ENCODE results near the gene CELSR1. TPM values are rescaled to one million over a fixed set of nuclear protein-coding genes. Genes with fewer than 3 reads are reported as not detected.

Gene CELSR1
- total and polyA plus RNA-seq, 7 experiments from 2014 or later: 0.36 to 4.7 (median 0.97) TPM

DNA sequence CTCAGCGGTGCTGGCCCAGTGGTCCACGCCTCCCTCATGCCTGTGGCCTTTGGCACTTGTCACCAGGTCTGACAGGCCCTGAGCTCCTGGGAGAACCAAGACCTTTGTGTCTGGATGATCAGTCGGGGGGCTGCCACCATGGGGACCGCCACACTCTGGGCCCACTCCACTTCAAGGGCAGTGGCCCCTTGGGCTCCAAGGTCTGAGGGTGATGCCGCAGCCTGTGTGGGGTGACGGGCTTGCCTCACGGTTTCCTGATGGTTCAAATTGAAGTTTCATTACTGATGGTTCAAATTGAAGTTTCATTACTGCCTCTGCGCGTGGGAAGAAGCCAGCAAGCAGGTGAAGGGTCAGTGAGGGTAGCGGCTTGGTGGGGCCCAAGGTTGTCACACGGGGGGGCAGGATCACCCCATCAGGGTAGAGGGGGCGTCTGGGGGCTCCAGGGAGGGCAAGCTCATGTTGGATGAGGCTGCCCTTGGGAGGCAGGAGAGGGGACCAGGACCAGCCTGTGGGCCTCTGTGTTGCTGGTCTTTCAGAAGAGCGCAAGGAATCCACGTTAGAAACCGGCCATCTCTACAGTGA lies 174.4 kb downstream of the CELSR1 start:
- H3K27me3 Mint-ChIP-seq: no peaks in the 10 kb centered on the region
- ChIA-PET CTCF (no interaction called here), POLR2A (no interaction called here)
- H3K27ac Mint-ChIP-seq: no peak overlapping the region
- H3K27ac ChIP-seq (ENCODE audit: low read depth, low read length): no peak overlapping the region
- H3K4me3 ChIP-seq (ENCODE audit: low read length): no peak overlapping the region
- no peak for ATAC-seq
- no peaks in the 10 kb centered on the region for H3K27me3 ChIP-seq (ENCODE audit: control insufficient read depth in 2 of 2, insufficient read depth in 2 of 2, low read length in 2 of 2)
- peaks cover 0 to 21% (median 2%) of the 10 kb centered on the region in 11 donors for H3K9me3 Mint-ChIP-seq
- H3K36me3 ChIP-seq (ENCODE audit: control insufficient read depth in 2 of 3, insufficient read depth in 3 of 3, low read length in 3 of 3): no peaks in the 10 kb centered on the region
- H3K4me1 Mint-ChIP-seq: peaks cover 0 to 12% (median 0%) of the 10 kb centered on the region in 7 donors
- no peaks in the 10 kb centered on the region for H3K9me3 ChIP-seq (ENCODE audit: control insufficient read depth in 2 of 3, low read length in 3 of 3)
- DNase-seq: no peak
- H3K36me3 Mint-ChIP-seq: peaks cover 0 to 8% (median 7%) of the 10 kb centered on the region in 5 donors
- intact Hi-C loops (cut with micrococcal nuclease): no loop called here
- peaks cover 0 to 4% of the 10 kb centered on the region in 2 donors for H3K4me1 ChIP-seq (ENCODE audit: control insufficient read depth in 2 of 2, insufficient read depth in 2 of 2, low read length in 2 of 2)
- H3K4me3 Mint-ChIP-seq: peak overlapping the region in 1 of 10 donors; percentile 16

DNA sequence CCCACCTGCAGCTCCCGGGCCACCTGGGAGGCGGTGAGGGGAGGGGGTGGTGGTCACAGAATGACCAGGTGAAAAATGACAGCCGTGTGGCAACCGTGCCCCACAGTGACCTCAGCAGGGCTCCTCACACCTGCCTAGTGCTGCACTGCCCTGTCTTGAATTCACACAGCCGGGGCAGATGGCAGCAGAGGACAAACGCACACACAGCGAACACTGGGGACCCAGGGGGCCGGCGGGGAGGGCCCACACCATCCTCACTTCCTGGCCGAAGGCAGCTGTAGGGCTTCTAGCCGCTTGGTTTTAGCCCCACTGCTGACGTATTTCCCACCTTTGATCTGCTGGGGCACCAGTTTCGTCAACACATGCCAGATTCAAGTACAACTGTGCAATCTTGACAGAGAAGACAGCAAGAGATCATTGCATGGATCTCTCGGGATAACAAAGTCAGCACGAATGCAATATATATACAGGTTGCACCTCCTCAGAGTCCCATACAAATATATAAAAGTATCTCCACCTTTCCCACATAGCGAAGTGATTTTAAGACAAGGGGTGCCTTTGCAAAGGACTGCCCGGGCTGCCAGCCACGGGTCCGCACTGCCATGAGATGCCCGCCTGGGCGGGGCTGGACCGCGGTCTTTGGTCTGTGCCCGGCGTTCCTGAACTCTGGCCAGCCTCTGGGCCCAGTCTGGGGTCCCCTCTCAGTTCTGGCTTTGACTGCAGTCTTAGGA lies 175.1 kb downstream of the CELSR1 start:
- no peaks in the 10 kb centered on the region for H3K27me3 ChIP-seq (ENCODE audit: control insufficient read depth in 2 of 2, insufficient read depth in 2 of 2, low read length in 2 of 2)
- H3K36me3 ChIP-seq (ENCODE audit: control insufficient read depth in 2 of 3, insufficient read depth in 3 of 3, low read length in 3 of 3): peaks cover 0 to 3% (median 0%) of the 10 kb centered on the region in 3 experiments
- peak overlapping the region in 2 of 9 donors; percentile 74 to 81 for H3K27ac Mint-ChIP-seq
- H3K27ac ChIP-seq (ENCODE audit: low read depth, low read length): no peak overlapping the region
- H3K9me3 ChIP-seq (ENCODE audit: control insufficient read depth in 2 of 3, low read length in 3 of 3): no peaks in the 10 kb centered on the region
- intact Hi-C loops (cut with micrococcal nuclease): no loop called here
- no peaks in the 10 kb centered on the region for H3K27me3 Mint-ChIP-seq
- H3K4me3 ChIP-seq (ENCODE audit: low read length): no peak overlapping the region
- DNase-seq (no peak), ATAC-seq (no peak)
- POLR2A ChIA-PET: no interaction called here
- H3K4me1 Mint-ChIP-seq: peaks cover 0 to 9% (median 0%) of the 10 kb centered on the region in 7 donors
- H3K4me3 Mint-ChIP-seq: no peak overlapping the region
- no peaks in the 10 kb centered on the region for H3K4me1 ChIP-seq (ENCODE audit: control insufficient read depth in 2 of 2, insufficient read depth in 2 of 2, low read length in 2 of 2)
- peaks cover 0 to 8% (median 7%) of the 10 kb centered on the region in 5 donors for H3K36me3 Mint-ChIP-seq
- CTCF ChIA-PET: no interaction called here
- peaks cover 0 to 21% (median 2%) of the 10 kb centered on the region in 11 donors for H3K9me3 Mint-ChIP-seq

DNA sequence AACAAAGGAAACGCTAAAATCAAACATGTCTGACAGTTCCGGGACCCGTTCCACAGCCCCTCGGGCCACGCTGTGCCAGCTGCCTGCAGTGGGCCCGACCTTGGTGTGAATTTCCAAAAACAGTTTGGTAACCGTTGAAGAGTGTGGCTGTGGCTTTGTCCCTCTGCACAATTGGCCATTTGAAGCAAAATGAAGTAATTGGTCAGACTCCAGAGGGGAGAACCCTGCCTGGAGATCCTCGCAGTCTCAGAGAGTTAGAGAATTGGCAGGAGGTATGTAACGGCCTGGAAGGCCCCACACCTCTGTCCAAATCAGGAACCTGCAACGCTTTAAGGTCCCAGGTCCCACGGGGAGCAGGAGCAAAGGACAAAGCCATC lies 175.6 kb downstream of the CELSR1 start:
- H3K9me3 ChIP-seq (ENCODE audit: control insufficient read depth in 2 of 3, low read length in 3 of 3): no peaks in the 10 kb centered on the region
- no peak for ATAC-seq
- Mint-ChIP-seq H3K27me3 (no peaks in the 10 kb centered on the region), H3K36me3 (peaks cover 0 to 8% (median 7%) of the 10 kb centered on the region in 5 donors), H3K27ac (peak overlapping the region in 3 of 9 donors; percentile 20 to 81 (median 54)), H3K9me3 (peaks cover 0 to 21% (median 2%) of the 10 kb centered on the region in 11 donors), H3K4me1 (peaks cover 0 to 10% (median 0%) of the 10 kb centered on the region in 7 donors), H3K4me3 (no peak overlapping the region)
- H3K27ac ChIP-seq (ENCODE audit: low read depth, low read length): no peak overlapping the region
- H3K27me3 ChIP-seq (ENCODE audit: control insufficient read depth in 2 of 2, insufficient read depth in 2 of 2, low read length in 2 of 2): no peaks in the 10 kb centered on the region
- ChIA-PET CTCF (no interaction called here), POLR2A (no interaction called here)
- intact Hi-C loops (cut with micrococcal nuclease): no loop called here
- DNase-seq: no peak
- H3K36me3 ChIP-seq (ENCODE audit: control insufficient read depth in 2 of 3, insufficient read depth in 3 of 3, low read length in 3 of 3): peaks cover 0 to 9% (median 0%) of the 10 kb centered on the region in 3 experiments
- no peak overlapping the region for H3K4me3 ChIP-seq (ENCODE audit: low read length)
- H3K4me1 ChIP-seq (ENCODE audit: control insufficient read depth in 2 of 2, insufficient read depth in 2 of 2, low read length in 2 of 2): no peaks in the 10 kb centered on the region

DNA sequence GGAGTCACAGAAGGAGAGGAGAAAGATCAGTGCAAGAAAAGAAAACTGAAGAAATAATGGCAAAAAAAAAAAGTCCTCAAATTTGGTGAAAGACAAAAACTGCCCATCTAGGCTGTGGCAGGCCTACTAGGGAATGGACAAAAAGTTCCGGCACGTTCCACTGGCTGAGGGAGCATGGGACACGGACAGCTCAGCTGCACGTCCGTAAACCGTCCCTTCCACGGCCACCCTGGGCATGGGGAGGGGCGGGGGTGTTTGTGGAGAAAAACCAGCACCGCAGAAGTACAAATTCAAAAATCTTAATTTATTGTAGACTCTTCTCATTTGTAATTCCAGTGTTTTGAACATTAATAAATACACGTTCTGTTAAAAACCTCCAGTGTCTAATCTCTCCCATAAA lies 176.5 kb downstream of the CELSR1 start:
- no peaks in the 10 kb centered on the region for H3K9me3 ChIP-seq (ENCODE audit: control insufficient read depth in 2 of 3, low read length in 3 of 3)
- POLR2A ChIA-PET: no interaction called here
- no peak for DNase-seq

GRCh38 chr22:46360097-46360496 lies 177.3 kb downstream of the CELSR1 start:
- ChIA-PET CTCF (no interaction called here), POLR2A (no interaction called here)
- ATAC-seq (no peak), DNase-seq (no peak)
- H3K27me3 ChIP-seq (ENCODE audit: control insufficient read depth in 2 of 2, insufficient read depth in 2 of 2, low read length in 2 of 2): no peaks in the 10 kb centered on the region
- Mint-ChIP-seq H3K9me3 (peaks cover 0 to 21% (median 2%) of the 10 kb centered on the region in 11 donors), H3K4me3 (no peak overlapping the region), H3K27me3 (no peaks in the 10 kb centered on the region), H3K27ac (no peak overlapping the region), H3K36me3 (peaks cover 0 to 11% (median 7%) of the 10 kb centered on the region in 5 donors), H3K4me1 (peaks cover 0 to 12% (median 3%) of the 10 kb centered on the region in 7 donors)
- H3K9me3 ChIP-seq (ENCODE audit: control insufficient read depth in 2 of 3, low read length in 3 of 3): no peaks in the 10 kb centered on the region
- H3K36me3 ChIP-seq (ENCODE audit: control insufficient read depth in 2 of 3, insufficient read depth in 3 of 3, low read length in 3 of 3): peaks cover 0 to 25% (median 0%) of the 10 kb centered on the region in 3 experiments
- no peak overlapping the region for H3K27ac ChIP-seq (ENCODE audit: low read depth, low read length)
- no peak overlapping the region for H3K4me3 ChIP-seq (ENCODE audit: low read length)
- intact Hi-C loops (cut with micrococcal nuclease): no loop called here
- no peaks in the 10 kb centered on the region for H3K4me1 ChIP-seq (ENCODE audit: control insufficient read depth in 2 of 2, insufficient read depth in 2 of 2, low read length in 2 of 2)

More for the DNA sequence above, 176.5 kb downstream of the CELSR1 start:
- Histone ChIP-seq H3K27ac (ENCODE audit: low read depth, low read length) (no peak overlapping the region), H3K4me3 (ENCODE audit: low read length) (no peak overlapping the region), H3K4me1 (ENCODE audit: control insufficient read depth in 2 of 2, insufficient read depth in 2 of 2, low read length in 2 of 2) (no peaks in the 10 kb centered on the region), H3K27me3 (ENCODE audit: control insufficient read depth in 2 of 2, insufficient read depth in 2 of 2, low read length in 2 of 2) (no peaks in the 10 kb centered on the region), H3K36me3 (ENCODE audit: control insufficient read depth in 2 of 3, insufficient read depth in 3 of 3, low read length in 3 of 3) (peaks cover 0 to 18% (median 0%) of the 10 kb centered on the region in 3 experiments)
- H3K4me1 Mint-ChIP-seq: peaks cover 0 to 10% (median 0%) of the 10 kb centered on the region in 7 donors
- peaks cover 0 to 21% (median 2%) of the 10 kb centered on the region in 11 donors for H3K9me3 Mint-ChIP-seq
- no peak for ATAC-seq
- CTCF ChIA-PET: no interaction called here
- intact Hi-C loops (cut with micrococcal nuclease): no loop called here
- no peaks in the 10 kb centered on the region for H3K27me3 Mint-ChIP-seq
- H3K36me3 Mint-ChIP-seq: peaks cover 0 to 8% (median 7%) of the 10 kb centered on the region in 5 donors
- H3K4me3 Mint-ChIP-seq: no peak overlapping the region
- H3K27ac Mint-ChIP-seq: peak overlapping the region in 1 of 9 donors; percentile 8

- H3K4me3 ChIP-seq (ENCODE audit: low read length): no peak overlapping the region
- ChIA-PET POLR2A (no interaction called here), CTCF (interaction anchor here (0.8 kb wide), 1 partner anchor 181 kb away, joined by 3 read pairs; no protein-coding TSS in a partner anchor)
- H3K27ac Mint-ChIP-seq: peak overlapping the region in 2 of 9 donors; percentile 70 to 73
- no peaks in the 10 kb centered on the region for H3K9me3 ChIP-seq (ENCODE audit: control insufficient read depth in 2 of 3, low read length in 3 of 3)
- H3K4me1 ChIP-seq (ENCODE audit: control insufficient read depth in 2 of 2, insufficient read depth in 2 of 2, low read length in 2 of 2): no peaks in the 10 kb centered on the region
- H3K27me3 ChIP-seq (ENCODE audit: control insufficient read depth in 2 of 2, insufficient read depth in 2 of 2, low read length in 2 of 2): no peaks in the 10 kb centered on the region
- H3K9me3 Mint-ChIP-seq: peaks cover 0 to 21% (median 2%) of the 10 kb centered on the region in 11 donors
- H3K4me3 Mint-ChIP-seq: no peak overlapping the region
- H3K27me3 Mint-ChIP-seq: no peaks in the 10 kb centered on the region
- intact Hi-C loops (cut with micrococcal nuclease): no loop called here
- peaks cover 0 to 12% (median 3%) of the 10 kb centered on the region in 7 donors for H3K4me1 Mint-ChIP-seq
- DNase-seq (no peak), ATAC-seq (no peak)
- H3K27ac ChIP-seq (ENCODE audit: low read depth, low read length): no peak overlapping the region
- H3K36me3 ChIP-seq (ENCODE audit: control insufficient read depth in 2 of 3, insufficient read depth in 3 of 3, low read length in 3 of 3): peaks cover 0 to 33% (median 0%) of the 10 kb centered on the region in 3 experiments
- H3K36me3 Mint-ChIP-seq: peaks cover 0 to 11% (median 7%) of the 10 kb centered on the region in 5 donors
Observed at GRCh38 chr22:46359362-46359761, 178.1 kb downstream of the CELSR1 start.

Data from naive thymus-derived CD4-positive, alpha-beta T cell (primary cell).